Measurements from ENCODE around the gene RSBN1L.

DNA sequence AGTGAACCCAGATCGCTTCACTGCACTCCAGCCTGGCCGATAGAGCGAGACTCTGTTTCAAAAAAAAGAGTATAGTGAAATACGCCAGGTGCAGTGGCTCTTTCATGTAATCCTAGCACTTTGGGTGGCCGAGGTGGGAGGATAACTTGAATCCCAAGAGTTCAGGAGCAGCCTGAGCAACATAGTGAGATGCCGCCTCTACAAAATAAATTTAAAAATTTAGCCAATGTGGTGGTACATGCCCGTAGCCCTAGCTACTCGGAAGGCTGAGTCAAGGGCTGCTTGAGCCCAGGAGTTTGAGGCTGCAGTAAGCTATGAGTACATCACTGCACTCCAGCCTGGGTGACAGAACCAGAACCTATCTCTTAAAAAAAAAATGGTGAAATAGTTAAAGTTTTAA is 74.1 kb downstream of the RSBN1L start:
- TF ChIP-seq CTCF (IDR thresholded peaks at IDR 0.05; ENCODE audit: poor library complexity) (no peak), EZH2phosphoT487 (IDR thresholded peaks at IDR 0.05; ENCODE audit: low read depth, severe bottlenecking, unreplicated experiment) (no peak), EZH2 (IDR thresholded peaks at IDR 0.05; ENCODE audit: borderline replicate concordance) (no peak)
